ENCODE measurements around the gene BCL6B. TPM values are rescaled to one million over a fixed set of nuclear protein-coding genes. Genes with fewer than 3 reads are reported as not detected.
A peak's percentile ranks its signal among the peaks of the same experiment; 100 is the strongest.

BCL6B gene
- total and polyA plus RNA-seq, 11 donors, result 5.9 to 32.8 (median 10.6) TPM

DNA sequence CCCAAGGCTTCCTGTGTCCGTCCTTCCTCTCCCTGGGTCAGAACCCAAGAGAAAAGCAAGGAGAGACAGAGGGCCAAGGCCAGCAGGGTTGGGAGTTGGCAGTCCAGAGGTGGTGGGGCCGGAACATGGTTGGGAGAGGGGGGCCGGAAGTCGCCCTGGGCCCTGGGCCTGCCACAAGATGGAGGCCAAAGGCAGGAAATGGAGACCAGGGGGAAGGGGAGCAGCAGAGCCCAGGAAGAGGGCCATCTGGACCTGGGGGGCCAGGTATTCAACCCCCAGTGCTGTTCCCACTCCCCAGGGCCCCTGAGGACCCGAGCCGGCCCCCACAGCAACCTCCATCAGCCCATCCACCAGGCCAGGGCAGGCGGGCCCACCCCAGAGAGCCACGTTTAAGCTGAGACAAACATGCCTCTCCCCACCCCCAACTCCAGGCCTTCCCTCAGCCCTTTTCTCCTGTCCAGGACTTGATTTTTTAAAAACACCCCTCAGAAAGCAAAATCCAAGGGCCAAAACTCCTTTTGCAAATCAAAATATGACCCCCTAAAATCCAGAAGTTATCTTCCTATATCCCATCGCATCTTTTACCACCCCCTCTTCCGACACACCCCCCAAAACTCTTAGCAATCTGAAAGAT, 4.4 kb upstream of the BCL6B start:
- ATAC-seq (peak in 2 of 4 donors; percentile 2 to 8), DNase-seq (peak; percentile 58 to 81 (median 69))
- peaks cover 0 to 17% (median 6%) of the 10 kb centered on the region in 9 donors for H3K36me3 ChIP-seq
- peak overlapping the region; percentile 28 to 97 (median 65) for H3K4me3 ChIP-seq
- peaks cover 18 to 87% (median 58%) of the 10 kb centered on the region in 12 donors for H3K4me1 ChIP-seq
- H3K27me3 ChIP-seq, result peaks cover 0 to 19% (median 0%) of the 10 kb centered on the region in 9 donors
- no peaks in the 10 kb centered on the region for H3K9me3 ChIP-seq
- peak overlapping the region; percentile 85 to 99 (median 97) for H3K27ac ChIP-seq
- intact Hi-C loops (cut with DNase I), result loop anchor here in 2 of 10 donors (10.0 kb wide), 1 partner anchor 264 kb away; the partner anchor contains the start of gene XAF1 (in 2 of the 2)
- TF ChIP-seq, protein P1, sequence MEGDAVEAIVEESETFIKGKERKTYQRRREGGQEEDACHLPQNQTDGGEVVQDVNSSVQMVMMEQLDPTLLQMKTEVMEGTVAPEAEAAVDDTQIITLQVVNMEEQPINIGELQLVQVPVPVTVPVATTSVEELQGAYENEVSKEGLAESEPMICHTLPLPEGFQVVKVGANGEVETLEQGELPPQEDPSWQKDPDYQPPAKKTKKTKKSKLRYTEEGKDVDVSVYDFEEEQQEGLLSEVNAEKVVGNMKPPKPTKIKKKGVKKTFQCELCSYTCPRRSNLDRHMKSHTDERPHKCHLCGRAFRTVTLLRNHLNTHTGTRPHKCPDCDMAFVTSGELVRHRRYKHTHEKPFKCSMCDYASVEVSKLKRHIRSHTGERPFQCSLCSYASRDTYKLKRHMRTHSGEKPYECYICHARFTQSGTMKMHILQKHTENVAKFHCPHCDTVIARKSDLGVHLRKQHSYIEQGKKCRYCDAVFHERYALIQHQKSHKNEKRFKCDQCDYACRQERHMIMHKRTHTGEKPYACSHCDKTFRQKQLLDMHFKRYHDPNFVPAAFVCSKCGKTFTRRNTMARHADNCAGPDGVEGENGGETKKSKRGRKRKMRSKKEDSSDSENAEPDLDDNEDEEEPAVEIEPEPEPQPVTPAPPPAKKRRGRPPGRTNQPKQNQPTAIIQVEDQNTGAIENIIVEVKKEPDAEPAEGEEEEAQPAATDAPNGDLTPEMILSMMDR (IDR thresholded peaks at IDR 0.05), result no peak
- TF ChIP-seq POLR2A (IDR thresholded peaks at IDR 0.05), result peak in 1 of 2 donors; percentile 40
- WGBS, 4 donors, result 57 to 68% (median 61%) methylated on average over 8 to 10 of the region's 10 CpGs

DNA sequence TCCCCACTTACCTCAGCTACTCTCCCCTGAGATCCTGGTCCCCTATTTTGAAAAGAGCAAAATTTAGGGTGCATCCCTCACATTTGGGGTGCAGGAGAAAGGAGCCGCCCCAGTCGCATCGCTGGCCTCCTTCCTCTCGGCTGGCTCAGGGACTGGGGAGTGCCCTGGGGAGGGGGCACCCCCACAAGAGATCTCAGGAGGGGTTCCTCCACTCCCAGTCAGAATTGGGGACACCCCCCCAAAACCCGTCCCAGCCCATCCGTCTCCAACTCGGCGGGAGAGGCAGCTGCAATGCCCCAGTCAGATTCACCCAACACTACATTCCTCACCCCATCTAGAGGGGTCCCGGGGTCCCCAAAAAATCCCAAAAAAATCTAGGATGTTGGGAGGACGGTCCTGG, 3.5 kb upstream of the BCL6B start:
- 19 to 34% (median 25%) methylated on average over 10 of the region's 10 CpGs for WGBS, 4 donors
- H3K4me1 ChIP-seq, result peaks cover 17 to 82% (median 52%) of the 10 kb centered on the region in 12 donors
- intact Hi-C loops (cut with DNase I), result loop anchor here in 2 of 10 donors (10.0 kb wide), 1 partner anchor 265 kb away; the partner anchor contains the start of gene XAF1 (in 2 of the 2)

DNA sequence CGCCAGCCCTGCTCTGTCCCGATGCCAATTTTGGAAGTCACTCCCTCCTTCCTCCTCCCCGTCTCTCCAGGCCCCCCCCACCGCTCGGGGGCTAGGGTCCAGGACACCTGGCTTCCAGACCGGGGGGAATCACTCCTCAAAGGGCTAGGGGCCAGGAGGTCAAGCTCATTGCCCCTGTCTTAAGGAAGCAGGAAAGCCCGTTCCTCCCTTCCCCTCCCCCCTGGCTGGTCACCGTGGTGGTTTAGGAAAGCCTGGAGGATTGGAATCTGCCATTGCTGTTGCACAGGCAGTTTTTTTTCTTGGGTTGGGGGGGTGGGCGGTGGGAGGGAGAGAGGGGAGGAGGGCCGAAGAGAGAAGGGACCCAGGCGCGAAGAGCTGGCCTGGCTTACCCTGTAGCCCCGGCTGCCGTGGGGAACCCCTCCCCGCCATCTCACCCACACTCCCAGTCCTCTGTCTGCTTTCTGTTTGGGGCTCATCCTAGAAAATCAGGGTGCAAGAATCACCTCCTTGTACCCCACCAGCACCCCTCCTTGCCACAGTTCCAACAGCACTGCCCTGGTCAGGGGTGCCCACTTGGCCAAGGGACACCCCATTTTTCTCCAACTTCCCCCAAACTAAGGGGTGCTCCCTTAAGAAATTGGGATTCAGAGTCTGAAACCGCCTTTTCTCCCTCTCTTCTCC, 2.9 kb upstream of the BCL6B start:
- peaks cover 0 to 20% (median 8%) of the 10 kb centered on the region in 9 donors for H3K36me3 ChIP-seq
- H3K27me3 ChIP-seq, result peaks cover 0 to 24% (median 0%) of the 10 kb centered on the region in 9 donors
- H3K27ac ChIP-seq, result peak overlapping the region; percentile 85 to 99 (median 97)
- no peaks in the 10 kb centered on the region for H3K9me3 ChIP-seq
- intact Hi-C loops (cut with DNase I), result loop anchor here in 3 of 10 donors (5.0 to 10.0 kb wide), 2 partner anchors 108 to 265 kb away; partner anchors contain the start of gene XAF1 (in 3 of the 3)
- ATAC-seq, result no peak
- peak overlapping the region; percentile 24 to 97 (median 65) for H3K4me3 ChIP-seq
- WGBS, 4 donors, result 6 to 13% (median 10%) methylated on average over 11 to 16 of the region's 16 CpGs
- H3K4me1 ChIP-seq, result peaks cover 17 to 88% (median 52%) of the 10 kb centered on the region in 12 donors
- TF ChIP-seq, protein P1 (IDR thresholded peaks at IDR 0.05), result no peak
- TF ChIP-seq POLR2A (IDR thresholded peaks at IDR 0.05), result no peak
- DNase-seq, result peak; percentile 66 to 74 (median 69)

More for the DNA sequence above, 3.5 kb upstream of the BCL6B start:
- Histone ChIP-seq H3K27me3 (peaks cover 0 to 24% (median 0%) of the 10 kb centered on the region in 9 donors), H3K9me3 (no peaks in the 10 kb centered on the region), H3K27ac (peak overlapping the region; percentile 85 to 99 (median 97)), H3K36me3 (peaks cover 0 to 17% (median 6%) of the 10 kb centered on the region in 9 donors), H3K4me3 (peak overlapping the region; percentile 28 to 97 (median 65))
- TF ChIP-seq POLR2A (IDR thresholded peaks at IDR 0.05), result no peak
- TF ChIP-seq, protein P1 (IDR thresholded peaks at IDR 0.05), result no peak
- DNase-seq (peak in 1 of 5 donors; percentile 25), ATAC-seq (no peak)

Data from heart left ventricle (tissue), 16 donors.